SK-N-SH treated with all-trans-retinoic acid at 6 μM for 48 hours (cell line): ENCODE measurements around the gene CWC27.

Experiments used
- ATAC-seq: fragments of 200-7000 bp; cut with Tn5 transposase; 3 replicates; pipeline ENCODE4 v1.9.1; 2020; ENCODE audit warnings: mild to moderate bottlenecking, moderate library complexity
- ARNTL ChIP-seq: fragments of 450-650 bp; formaldehyde crosslinking; IDR thresholded peaks from 2 replicates; pipeline ENCODE4 v1.5.0; 2020; ENCODE audit warnings: low read depth, mild to moderate bottlenecking, moderate library complexity, borderline replicate concordance
- BACH2 ChIP-seq: fragments of 250-450 bp; sonication (Bioruptor Pico); IDR thresholded peaks from 2 replicates; pipeline ENCODE4 v1.9.0; 2021; ENCODE audit warnings: mild to moderate bottlenecking, borderline replicate concordance
- CREB5 ChIP-seq: fragments of 250-450 bp; sonication (Bioruptor Pico); IDR thresholded peaks from 2 replicates; pipeline ENCODE4 v1.5.1; 2020; ENCODE audit warnings: low read depth, mild to moderate bottlenecking, moderate library complexity
- CSDC2 ChIP-seq: fragments of 250-450 bp; sonication (Bioruptor Pico); IDR thresholded peaks from 2 replicates; pipeline ENCODE4 v1.5.0; 2020; ENCODE audit warnings: mild to moderate bottlenecking, moderate library complexity
- CSRNP3 ChIP-seq: fragments of 250-450 bp; sonication (Bioruptor Pico); IDR thresholded peaks from 2 replicates; pipeline ENCODE4 v1.5.1; 2021; ENCODE audit warnings: mild to moderate bottlenecking, moderate library complexity
- ESRRG ChIP-seq: fragments of 250-450 bp; sonication (Bioruptor Pico); IDR thresholded peaks from 2 replicates; pipeline ENCODE4 v1.6.1; 2021; ENCODE audit warnings: mild to moderate bottlenecking
- GLIS3 ChIP-seq: fragments of 250-450 bp; sonication (Bioruptor Pico); IDR thresholded peaks from 2 replicates; pipeline ENCODE4 v1.5.0; 2020; ENCODE audit warnings: mild to moderate bottlenecking, moderate library complexity
- ISL1 ChIP-seq: fragments of 250-450 bp; sonication (Bioruptor Pico); IDR thresholded peaks from 2 replicates; pipeline ENCODE4 v2.1.2; 2022; ENCODE audit warnings: mild to moderate bottlenecking, moderate library complexity
- OSR1 ChIP-seq: fragments of 250-450 bp; sonication (Bioruptor Pico); IDR thresholded peaks from 2 replicates; pipeline ENCODE4 v1.8.0; 2022; ENCODE audit warnings: moderate library complexity, mild to moderate bottlenecking, inconsistent platforms
- PATZ1 ChIP-seq: fragments of 250-450 bp; sonication (Bioruptor Pico); IDR thresholded peaks from 2 replicates; pipeline ENCODE4 v1.8.0; 2020; ENCODE audit warnings: mild to moderate bottlenecking, moderate library complexity, borderline replicate concordance
- PPARA ChIP-seq: fragments of 250-450 bp; sonication (Bioruptor Pico); IDR thresholded peaks from 2 replicates; pipeline ENCODE4 v1.5.0; 2020; ENCODE audit warnings: mild to moderate bottlenecking, borderline replicate concordance
- RARB ChIP-seq: fragments of 250-450 bp; sonication (Bioruptor Pico); IDR thresholded peaks from 2 replicates; pipeline ENCODE4 v1.8.0; 2021; ENCODE audit warnings: mild to moderate bottlenecking, moderate library complexity
- SNAI2 ChIP-seq: fragments of 250-450 bp; sonication (Bioruptor Pico); IDR thresholded peaks from 2 replicates; pipeline ENCODE4 v1.5.0; 2020; ENCODE audit warnings: mild to moderate bottlenecking, moderate library complexity
- TCF4 ChIP-seq: fragments of 250-450 bp; sonication (Bioruptor Pico); IDR thresholded peaks from 2 replicates; pipeline ENCODE4 v1.8.0; 2021; ENCODE audit warnings: mild to moderate bottlenecking, moderate library complexity, borderline replicate concordance
- TOX ChIP-seq: fragments of 250-450 bp; sonication (Bioruptor Pico); IDR thresholded peaks from 2 replicates; pipeline ENCODE4 v1.8.0; 2021; ENCODE audit warnings: mild to moderate bottlenecking, moderate library complexity, borderline replicate concordance
- TSHZ2 ChIP-seq: fragments of 250-450 bp; sonication (Bioruptor Pico); IDR thresholded peaks from 2 replicates; pipeline ENCODE4 v1.5.0; 2020; ENCODE audit warnings: mild to moderate bottlenecking, moderate library complexity
- ZC3H10 ChIP-seq: fragments of 250-450 bp; sonication (Bioruptor Pico); IDR thresholded peaks from 2 replicates; pipeline ENCODE4 v1.5.1; 2021; ENCODE audit warnings: mild to moderate bottlenecking, moderate library complexity
- ZFP30 ChIP-seq: fragments of 450-650 bp; formaldehyde crosslinking; IDR thresholded peaks from 2 replicates; pipeline ENCODE4 v1.5.0; 2022; ENCODE audit warnings: mild to moderate bottlenecking, moderate library complexity
- ZNF565 ChIP-seq: fragments of 450-650 bp; formaldehyde crosslinking; conservative IDR thresholded peaks from 2 replicates; pipeline ENCODE4 v1.5.0; 2020; ENCODE audit warnings: low read depth, mild to moderate bottlenecking, moderate library complexity
- ZNF70 ChIP-seq: fragments of 450-650 bp; formaldehyde crosslinking; IDR thresholded peaks from 2 replicates; pipeline ENCODE4 v1.5.0; 2020; ENCODE audit warnings: mild to moderate bottlenecking, moderate library complexity
- ZNF8 ChIP-seq: fragments of 450-650 bp; formaldehyde crosslinking; IDR thresholded peaks from 2 replicates; pipeline ENCODE4 v1.5.0; 2020; ENCODE audit warnings: mild to moderate bottlenecking, moderate library complexity

Gene CWC27

GRCh38 chr5:64786372-64786771 is 17.6 kb downstream of the CWC27 start:
- no peak for ATAC-seq
- TF ChIP-seq GLIS3 (CRISPR knock-in tag) (no peak), RARB (no peak), ARNTL (CRISPR knock-in tag) (no peak), ZNF70 (no peak), SNAI2 (CRISPR knock-in tag) (no peak)
- TF ChIP-seq, all 23 proteins: peak for 0

- ATAC-seq, result no peak
- TF ChIP-seq OSR1 (CRISPR knock-in tag) (no peak), ISL1 (CRISPR knock-in tag) (no peak), CSRNP3 (CRISPR knock-in tag) (no peak), PPARA (no peak), BACH2 (CRISPR knock-in tag) (no peak), ZNF8 (CRISPR knock-in tag) (no peak), PATZ1 (no peak), CSDC2 (CRISPR knock-in tag) (no peak), CREB5 (CRISPR knock-in tag) (no peak), ZFP30 (CRISPR knock-in tag) (no peak), TSHZ2 (CRISPR knock-in tag) (no peak), ESRRG (CRISPR knock-in tag) (no peak), TCF4 (CRISPR knock-in tag) (no peak), ARNTL (CRISPR knock-in tag) (no peak), GLIS3 (CRISPR knock-in tag) (no peak), ZNF565 (CRISPR knock-in tag) (no peak), ZC3H10 (CRISPR knock-in tag) (no peak)
Measured at GRCh38 chr5:64788156-64788555, 19.4 kb downstream of the CWC27 start.

- no peak for TF ChIP-seq ZNF8 (CRISPR knock-in tag)
- TF ChIP-seq TSHZ2 (CRISPR knock-in tag), result no peak
- no peak for TF ChIP-seq CSDC2 (CRISPR knock-in tag)
- no peak for TF ChIP-seq CREB5 (CRISPR knock-in tag)
- no peak for TF ChIP-seq ZNF70
- TF ChIP-seq ESRRG (CRISPR knock-in tag), result no peak
- no peak for TF ChIP-seq TOX (CRISPR knock-in tag)
- no peak for TF ChIP-seq PATZ1
- no peak for TF ChIP-seq CSRNP3 (CRISPR knock-in tag)
- no peak for TF ChIP-seq TCF4 (CRISPR knock-in tag)
- no peak for TF ChIP-seq ARNTL (CRISPR knock-in tag)
- TF ChIP-seq BACH2 (CRISPR knock-in tag), result no peak
- no peak for TF ChIP-seq GLIS3 (CRISPR knock-in tag)
- TF ChIP-seq ZC3H10 (CRISPR knock-in tag), result no peak
- no peak for TF ChIP-seq RARB
- no peak for TF ChIP-seq ISL1 (CRISPR knock-in tag)
- no peak for ATAC-seq
Measured at GRCh38 chr5:64789457-64789856, 20.7 kb downstream of the CWC27 start.
